ENCODE results near the gene LDLRAP1.
"Not testable (repeated sequence)": the region's sequence is repeated elsewhere in the genome, so short reads cannot be mapped to it uniquely, and the experiment has no call there.

LDLRAP1 gene

DNA sequence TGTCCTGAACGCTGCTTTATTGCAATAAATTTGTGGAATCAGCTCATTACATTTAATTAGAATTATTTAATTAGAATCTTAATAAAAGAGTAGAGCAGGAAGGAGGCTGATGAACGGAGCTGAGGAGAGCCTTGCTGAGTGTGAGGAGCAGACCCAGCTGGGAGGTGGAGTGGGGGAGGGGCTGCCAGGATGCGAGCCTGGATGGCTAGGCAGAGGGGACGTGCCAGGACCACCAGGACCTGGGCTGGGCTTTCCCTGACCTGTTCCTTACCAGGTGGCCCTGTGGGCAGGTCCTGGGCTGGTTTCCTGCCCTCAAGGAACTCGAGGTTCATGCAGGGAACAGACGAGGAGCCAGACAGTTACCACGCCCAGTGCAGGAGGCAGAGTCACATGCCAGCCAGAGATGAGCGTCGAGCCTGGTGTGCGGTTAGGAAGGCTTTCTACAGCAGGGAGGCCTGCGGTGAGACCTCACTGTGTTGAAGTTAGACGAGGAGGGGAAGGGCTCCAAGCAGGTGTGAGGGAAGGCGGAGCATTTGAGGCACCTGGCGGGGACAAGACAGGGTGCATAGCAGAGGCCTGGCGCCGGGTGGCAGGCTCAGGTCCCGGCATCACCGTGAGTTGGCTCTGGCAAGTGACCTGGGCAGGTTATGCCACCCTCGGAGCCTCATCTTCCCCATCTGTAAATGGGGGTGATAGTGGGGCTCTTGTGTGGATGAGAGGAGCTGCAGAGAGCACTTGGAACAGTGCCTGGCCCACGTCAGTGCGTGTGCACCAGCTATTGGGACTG, 33.9 kb downstream of the LDLRAP1 start:
- no peak for DNase-seq (ENCODE audit: low read depth)

- no peak for DNase-seq (ENCODE audit: low read depth)
Observed at GRCh38 chr1:25579292-25580252, 36.2 kb downstream of the LDLRAP1 start.

GRCh38 chr1:25580927-25581326, 37.5 kb downstream of the LDLRAP1 start:
- DNase-seq (ENCODE audit: low read depth) = no peak

DNA sequence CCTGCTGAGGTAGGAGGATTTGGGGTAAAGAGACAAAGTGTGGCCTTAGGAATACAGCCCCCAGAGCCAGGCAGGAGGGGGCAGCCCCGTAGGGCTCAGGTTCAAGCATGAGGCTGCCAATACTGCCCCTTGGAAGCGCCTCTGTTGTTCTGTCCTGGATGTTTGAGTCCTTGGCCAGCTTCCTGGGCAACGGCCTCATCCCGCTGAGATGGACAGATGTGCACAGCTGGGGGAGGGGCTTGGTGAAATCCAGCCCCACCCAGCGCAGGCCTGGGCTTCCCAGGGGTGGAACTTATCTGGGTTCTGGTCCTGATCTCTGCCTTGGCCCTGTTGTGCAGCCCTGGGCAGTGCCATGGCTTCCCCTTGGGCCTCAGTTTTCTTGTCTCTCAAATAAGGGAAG, 38.4 kb downstream of the LDLRAP1 start:
- no peak for DNase-seq (ENCODE audit: low read depth)

DNA sequence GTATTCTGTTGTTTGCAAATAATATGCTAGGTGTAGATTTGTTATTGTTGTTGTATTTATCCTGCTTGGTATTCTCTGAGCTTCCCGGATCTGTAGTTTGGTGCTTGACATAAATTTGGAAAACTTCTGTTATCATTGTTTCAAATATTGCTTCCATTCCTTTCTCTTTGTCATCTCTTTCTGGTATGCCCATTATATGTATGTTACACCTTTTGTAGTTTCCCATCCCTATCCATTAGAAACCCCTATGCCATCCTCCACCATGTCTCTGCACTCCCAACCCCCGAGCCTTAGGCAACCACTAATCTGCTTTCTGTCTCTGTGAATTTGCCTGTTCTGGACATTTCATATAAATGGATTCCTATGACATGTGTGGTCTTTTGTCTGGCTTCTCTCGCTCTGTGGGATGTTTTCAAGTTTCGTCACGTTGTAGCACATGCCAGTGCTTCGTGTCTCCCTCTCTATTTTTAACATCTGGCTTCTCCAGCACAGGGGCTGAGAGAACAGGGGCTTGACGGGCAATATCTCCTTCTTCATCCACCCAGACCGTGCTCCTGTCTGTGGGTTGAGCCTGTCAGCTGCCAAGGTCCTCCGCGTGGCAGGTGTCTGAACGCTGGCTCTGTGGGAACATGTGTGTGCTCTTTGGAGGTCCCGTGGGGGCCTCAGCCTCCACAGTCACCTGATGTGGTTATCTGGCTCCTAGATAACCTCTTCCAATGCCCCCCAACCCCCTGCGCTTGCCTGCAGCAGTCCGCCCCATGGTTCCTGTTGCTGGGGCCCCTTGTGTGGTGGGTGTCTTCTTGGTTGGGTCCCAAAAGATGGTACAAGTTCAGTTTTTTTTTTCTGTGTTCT, 40.3 kb downstream of the LDLRAP1 start:
- DNase-seq (ENCODE audit: low read depth) = no peak

DNA sequence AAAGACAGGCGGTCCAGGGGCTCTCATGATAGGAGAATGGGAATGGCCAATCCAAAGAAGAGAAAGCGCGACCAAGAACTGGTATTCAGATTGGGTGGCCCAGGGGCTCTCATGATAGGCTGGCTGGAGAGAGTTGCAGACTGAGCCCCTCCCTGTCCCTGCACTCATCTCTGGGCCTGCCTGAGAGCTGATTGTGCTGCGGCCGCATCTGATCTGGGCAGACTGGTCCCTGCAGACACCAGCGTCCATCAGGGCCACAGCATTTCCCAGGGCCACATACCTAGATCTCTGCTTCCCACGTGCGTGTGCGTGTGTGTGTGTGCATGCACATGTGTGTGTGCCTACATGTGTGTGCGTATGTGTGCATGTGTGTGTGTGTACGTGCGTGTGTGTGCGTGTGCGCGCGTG, 42.8 kb downstream of the LDLRAP1 start:
- no peak for DNase-seq (ENCODE audit: low read depth)

DNA sequence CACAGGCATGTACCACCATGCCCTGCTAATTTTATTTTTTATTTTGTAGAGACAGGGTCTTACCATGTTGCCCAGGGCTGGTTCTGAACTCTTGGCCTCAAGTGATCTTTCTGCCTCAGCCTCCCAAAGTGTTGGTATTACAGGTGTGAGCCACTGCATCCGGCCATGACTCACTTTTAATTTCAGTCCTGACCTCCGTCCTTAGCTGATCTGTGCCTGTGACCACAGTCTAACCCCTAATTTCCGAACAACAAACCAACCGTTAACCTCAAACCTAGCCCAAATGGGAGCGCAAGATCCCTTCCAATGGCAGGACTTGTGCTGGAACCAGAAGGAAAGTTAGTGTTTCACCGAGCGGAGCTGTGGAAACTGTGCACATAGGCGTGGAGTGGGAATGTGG, 43.9 kb downstream of the LDLRAP1 start:
- no peak for DNase-seq (ENCODE audit: low read depth)

DNA sequence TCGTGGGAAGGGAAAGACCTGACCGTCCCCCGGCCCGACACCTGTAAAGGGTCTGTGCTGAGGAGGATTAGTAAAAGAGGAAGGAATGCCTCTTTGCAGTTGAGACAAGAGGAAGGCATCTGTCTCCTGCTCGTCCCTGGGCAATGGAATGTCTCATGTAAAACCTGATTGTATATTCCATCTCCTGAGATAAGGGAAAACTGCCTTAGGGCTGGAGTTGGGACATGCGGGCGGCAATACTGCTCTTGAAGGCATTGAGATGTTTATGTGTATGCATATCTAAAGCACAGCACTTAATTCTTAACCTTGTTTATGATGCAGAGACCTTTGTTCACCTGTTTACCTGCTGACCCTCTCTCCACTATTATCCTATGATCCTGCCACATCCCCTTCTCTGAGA, 44.8 kb downstream of the LDLRAP1 start:
- not testable (repeated sequence) for DNase-seq (ENCODE audit: low read depth)

DNA sequence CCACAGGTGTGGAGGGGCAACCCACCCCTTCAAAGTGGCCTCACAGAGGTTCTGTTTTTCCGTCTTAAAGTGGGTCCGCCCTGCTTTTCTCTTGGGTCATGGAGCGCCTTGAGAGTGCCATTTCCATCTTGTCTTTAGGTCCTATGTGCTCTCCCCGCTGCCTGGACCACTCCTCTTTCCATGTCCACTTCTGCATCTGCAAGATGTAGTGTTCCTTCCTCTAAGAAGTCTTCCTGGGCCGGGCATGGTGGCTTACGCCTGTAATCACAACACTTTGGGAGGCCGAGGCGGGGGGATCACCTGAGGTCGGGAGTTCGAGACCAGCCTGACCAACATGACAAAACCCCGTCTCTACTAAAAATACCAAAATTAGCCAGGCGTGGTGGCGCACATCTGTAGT, 45.4 kb downstream of the LDLRAP1 start:
- not testable (repeated sequence) for DNase-seq (ENCODE audit: low read depth)

- DNase-seq (ENCODE audit: low read depth) = no peak
Observed at GRCh38 chr1:25590096-25590824, 46.9 kb downstream of the LDLRAP1 start.

DNA sequence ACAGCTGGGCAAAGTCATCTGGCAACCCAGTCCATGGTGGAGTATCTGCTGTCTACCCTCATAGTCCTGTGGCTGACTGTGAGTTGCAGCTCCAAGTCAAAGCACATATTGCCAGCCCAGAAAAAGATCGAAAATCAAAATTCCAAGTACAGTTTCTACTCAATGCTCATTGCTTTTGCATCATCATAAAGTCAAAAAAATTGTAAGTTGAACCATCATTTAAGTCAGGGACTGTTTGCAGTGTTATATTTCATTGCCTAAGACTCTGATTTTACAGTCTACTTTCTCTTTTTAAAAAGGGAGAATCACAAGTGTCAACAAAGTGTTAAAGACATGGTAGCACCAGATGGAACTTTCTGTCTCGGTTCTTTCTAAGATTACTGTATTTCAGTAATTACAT, 50.5 kb downstream of the LDLRAP1 start:
- DNase-seq (ENCODE audit: low read depth) = no peak

DNA sequence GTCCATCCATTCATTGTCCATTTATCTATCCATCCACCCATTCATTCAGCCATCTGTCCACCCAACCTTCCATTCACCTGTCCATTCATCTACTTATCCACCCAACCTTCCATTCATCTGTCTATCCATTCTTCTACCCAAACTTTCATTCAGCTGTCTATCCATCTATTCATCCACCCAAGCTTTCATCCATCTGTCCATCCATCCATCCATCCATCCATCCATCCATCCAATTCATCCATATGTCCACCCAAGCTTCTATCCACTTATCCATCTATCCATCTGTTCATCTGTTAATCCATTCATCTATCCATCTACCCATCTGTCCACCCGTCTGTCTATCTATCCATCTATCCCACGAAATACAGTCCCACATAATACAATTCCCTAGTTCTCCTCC, 51.6 kb downstream of the LDLRAP1 start:
- no peak for DNase-seq (ENCODE audit: low read depth)

- not testable (repeated sequence) for DNase-seq (ENCODE audit: low read depth)
Observed at GRCh38 chr1:25596641-25597040, 53.2 kb downstream of the LDLRAP1 start.

GRCh38 chr1:25598879-25599278, 55.5 kb downstream of the LDLRAP1 start:
- no peak for DNase-seq (ENCODE audit: low read depth)

- DNase-seq (ENCODE audit: low read depth) = no peak
Observed at GRCh38 chr1:25599969-25600610, 56.7 kb downstream of the LDLRAP1 start.

DNA sequence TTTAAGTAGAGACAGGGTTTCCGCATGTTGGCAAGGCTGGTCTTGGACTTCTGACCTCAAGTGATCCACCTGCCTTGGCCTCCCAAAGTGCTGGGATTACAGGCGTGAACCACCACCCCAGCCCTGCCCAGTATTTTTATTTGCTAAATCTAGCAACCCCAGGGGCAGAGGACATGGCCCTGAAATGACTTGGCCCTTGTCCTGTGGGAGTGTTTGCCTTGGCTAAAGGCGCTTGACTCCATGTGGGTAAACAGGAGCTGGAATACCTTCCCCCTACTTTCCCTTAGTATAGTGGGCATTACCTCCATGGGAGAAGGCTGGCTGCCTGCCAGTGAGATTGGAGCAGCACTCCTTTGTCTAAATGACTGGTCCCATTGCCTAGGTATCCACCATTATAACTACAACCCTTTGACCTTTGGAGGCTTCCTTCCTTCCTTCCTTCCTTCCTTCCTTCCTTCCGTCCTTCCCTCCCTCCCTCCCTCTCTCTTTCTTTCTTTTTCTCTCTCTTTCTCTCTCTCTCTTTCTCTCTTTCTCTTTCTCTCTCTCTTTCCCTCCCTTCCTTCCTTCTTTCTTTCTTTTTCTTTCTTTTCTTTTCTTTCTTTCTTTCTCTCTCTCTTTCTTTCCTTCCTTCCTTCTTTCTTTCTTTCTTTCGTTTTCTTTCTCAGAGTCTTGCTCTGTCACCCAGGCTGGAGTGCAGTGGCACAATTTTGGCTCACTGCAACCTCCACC, 57.7 kb downstream of the LDLRAP1 start:
- not testable (repeated sequence) for DNase-seq (ENCODE audit: low read depth)

DNA sequence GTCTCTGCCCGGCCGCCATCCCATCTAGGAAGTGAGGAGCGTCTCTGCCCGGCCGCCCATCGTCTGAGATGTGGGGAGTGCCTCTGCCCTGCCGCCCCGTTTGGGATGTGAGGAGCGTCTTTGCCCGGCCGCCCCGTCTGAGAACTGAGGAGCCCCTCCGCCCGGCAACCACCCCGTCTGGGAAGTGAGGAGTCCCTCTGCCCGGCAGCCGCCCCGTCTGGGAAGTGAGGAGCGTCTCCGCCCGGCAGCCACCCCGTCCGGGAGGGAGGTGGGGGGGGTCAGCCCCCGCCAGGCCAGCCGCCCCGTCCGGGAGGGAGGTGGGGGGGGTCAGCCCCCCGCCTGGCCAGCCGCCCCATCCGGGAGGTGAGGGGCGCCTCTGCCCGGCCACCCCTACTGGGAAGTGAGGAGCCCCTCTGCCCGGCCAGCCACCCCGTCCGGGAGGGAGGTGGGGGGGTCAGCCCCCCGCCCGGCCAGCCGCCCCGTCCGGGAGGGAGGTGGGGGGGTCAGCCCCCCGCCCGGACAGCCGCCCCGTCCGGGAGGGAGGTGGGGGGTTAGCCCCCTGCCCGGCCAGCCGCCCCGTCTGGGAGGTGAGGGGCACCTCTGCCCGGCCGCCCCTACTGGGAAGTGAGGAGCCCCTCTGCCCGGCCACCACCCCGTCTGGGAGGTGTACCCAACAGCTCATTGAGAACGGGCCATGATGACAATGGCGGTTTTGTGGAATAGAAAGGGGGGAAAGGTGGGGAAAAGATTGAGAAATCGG, 60.6 kb downstream of the LDLRAP1 start:
- DNase-seq (ENCODE audit: low read depth) = not testable (repeated sequence)

DNA sequence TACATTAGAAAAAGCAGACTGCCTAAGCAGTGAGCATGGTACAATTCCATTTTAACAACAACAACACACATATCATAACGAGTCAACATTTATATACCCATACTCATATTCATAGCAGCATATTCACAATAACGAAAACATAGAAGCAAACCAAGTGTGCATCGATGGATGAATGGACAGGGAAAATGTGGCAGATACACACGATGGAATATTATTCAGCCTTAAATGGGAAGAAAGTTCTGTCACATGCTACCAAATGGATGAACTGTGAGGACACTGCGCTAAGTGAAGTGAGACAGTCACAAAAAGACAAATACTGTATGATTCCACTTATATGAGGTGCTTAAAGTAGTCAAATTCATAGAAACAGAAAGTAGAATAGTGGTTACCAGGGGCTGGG, 63.7 kb downstream of the LDLRAP1 start:
- DNase-seq (ENCODE audit: low read depth) = no peak

- peak; percentile 82 for DNase-seq (ENCODE audit: low read depth)
Observed at GRCh38 chr1:25608488-25609178, 65.2 kb downstream of the LDLRAP1 start.
